Glutamatergic neuron (in vitro differentiated cells): ENCODE data around the gene TRAPPC14. TPM values are rescaled to one million over a fixed set of nuclear protein-coding genes. Genes with fewer than 3 reads are reported as not detected.

Experiments used
- DNase-seq: peaks from one replicate; pipeline ENCODE4 v3.0.0; 2022
- H3K27ac Mint-ChIP-seq: one replicate; pipeline ENCODE4 v1.8.0; 2020; ENCODE audit warnings: mild to moderate bottlenecking, mixed read lengths, inconsistent platforms; ENCODE audit not compliant: unreplicated experiment
- H3K27me3 Mint-ChIP-seq: one replicate; pipeline ENCODE4 v1.8.0; 2020; ENCODE audit warnings: mild to moderate bottlenecking, moderate library complexity, mixed read lengths, inconsistent platforms; ENCODE audit not compliant: unreplicated experiment
- H3K36me3 Mint-ChIP-seq: one replicate; pipeline ENCODE4 v1.8.0; 2020; ENCODE audit warnings: mild to moderate bottlenecking, mixed read lengths, inconsistent platforms; ENCODE audit not compliant: unreplicated experiment
- H3K4me1 Mint-ChIP-seq: one replicate; pipeline ENCODE4 v1.8.0; 2020; ENCODE audit warnings: mild to moderate bottlenecking, low read depth, mixed read lengths, inconsistent platforms; ENCODE audit not compliant: unreplicated experiment
- H3K4me3 Mint-ChIP-seq: one replicate; pipeline ENCODE4 v1.8.0; 2020; ENCODE audit warnings: mild to moderate bottlenecking, mixed read lengths, inconsistent platforms; ENCODE audit not compliant: unreplicated experiment
- H3K9me3 Mint-ChIP-seq: one replicate; pipeline ENCODE4 v1.8.0; 2020; ENCODE audit warnings: mild to moderate bottlenecking, moderate library complexity, mixed read lengths, inconsistent platforms; ENCODE audit not compliant: unreplicated experiment
- total RNA-seq: library from RNA; stranded (reverse); fragmentation: NEBNext Ultra II Directional; extraction: Animal tissue kit (Norgen Biotek cat#: 25700); gene quantifications from one replicate; pipeline ENCODE4 v1.2.1, GENCODE V29; 2021; ENCODE audit not compliant: unreplicated experiment
- TF ChIP-seq, protein P1 (sequence below): fragments of 200-600 bp; sonication (generic); IDR thresholded peaks from one replicate; pipeline ENCODE4 v1.5.0; 2021; ENCODE audit not compliant: partially characterized antibody, unreplicated experiment

TRAPPC14 gene
- total RNA-seq, 1 donor from 2014 or later = 42.4 TPM

DNA sequence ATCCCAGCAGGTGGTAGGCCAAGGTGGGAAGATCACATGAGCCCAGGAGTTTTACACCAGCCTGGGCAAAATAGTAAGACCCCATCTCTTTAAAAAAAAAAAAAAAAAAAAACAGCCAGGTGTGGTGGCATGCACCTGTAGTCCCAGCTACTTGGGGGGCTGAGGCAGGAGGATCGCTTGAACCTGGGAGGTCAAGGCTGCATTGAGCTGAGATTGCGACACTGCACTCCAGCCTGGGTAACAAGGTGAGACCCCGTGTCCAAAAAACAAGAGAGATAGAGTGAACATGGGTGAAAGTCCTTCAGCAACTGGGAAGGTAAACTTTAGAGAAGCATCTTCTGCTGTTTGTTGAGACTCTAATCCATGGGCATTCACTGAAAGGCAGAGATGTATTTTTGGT, 16.1 kb downstream of the TRAPPC14 start:
- Mint-ChIP-seq H3K9me3 (no peaks in the 10 kb centered on the region), H3K27ac (no peak overlapping the region), H3K36me3 (no peaks in the 10 kb centered on the region), H3K27me3 (peaks cover 2% of the 10 kb centered on the region), H3K4me1 (no peaks in the 10 kb centered on the region), H3K4me3 (no peak overlapping the region)
- no peak for DNase-seq
- TF ChIP-seq, protein P1, sequence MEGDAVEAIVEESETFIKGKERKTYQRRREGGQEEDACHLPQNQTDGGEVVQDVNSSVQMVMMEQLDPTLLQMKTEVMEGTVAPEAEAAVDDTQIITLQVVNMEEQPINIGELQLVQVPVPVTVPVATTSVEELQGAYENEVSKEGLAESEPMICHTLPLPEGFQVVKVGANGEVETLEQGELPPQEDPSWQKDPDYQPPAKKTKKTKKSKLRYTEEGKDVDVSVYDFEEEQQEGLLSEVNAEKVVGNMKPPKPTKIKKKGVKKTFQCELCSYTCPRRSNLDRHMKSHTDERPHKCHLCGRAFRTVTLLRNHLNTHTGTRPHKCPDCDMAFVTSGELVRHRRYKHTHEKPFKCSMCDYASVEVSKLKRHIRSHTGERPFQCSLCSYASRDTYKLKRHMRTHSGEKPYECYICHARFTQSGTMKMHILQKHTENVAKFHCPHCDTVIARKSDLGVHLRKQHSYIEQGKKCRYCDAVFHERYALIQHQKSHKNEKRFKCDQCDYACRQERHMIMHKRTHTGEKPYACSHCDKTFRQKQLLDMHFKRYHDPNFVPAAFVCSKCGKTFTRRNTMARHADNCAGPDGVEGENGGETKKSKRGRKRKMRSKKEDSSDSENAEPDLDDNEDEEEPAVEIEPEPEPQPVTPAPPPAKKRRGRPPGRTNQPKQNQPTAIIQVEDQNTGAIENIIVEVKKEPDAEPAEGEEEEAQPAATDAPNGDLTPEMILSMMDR = no peak

- no peak overlapping the region for H3K27ac Mint-ChIP-seq
- no peak for DNase-seq
- H3K4me1 Mint-ChIP-seq = no peaks in the 10 kb centered on the region
- H3K9me3 Mint-ChIP-seq = no peaks in the 10 kb centered on the region
- TF ChIP-seq, protein P1 = no peak
- H3K4me3 Mint-ChIP-seq = no peak overlapping the region
- H3K27me3 Mint-ChIP-seq = peaks cover 2% of the 10 kb centered on the region
- no peaks in the 10 kb centered on the region for H3K36me3 Mint-ChIP-seq
Observed at GRCh38 chr7:100141555-100141949, 17.0 kb downstream of the TRAPPC14 start.

- Mint-ChIP-seq H3K4me3 (no peak overlapping the region), H3K9me3 (no peaks in the 10 kb centered on the region), H3K36me3 (no peaks in the 10 kb centered on the region), H3K4me1 (no peaks in the 10 kb centered on the region), H3K27me3 (peaks cover 3% of the 10 kb centered on the region), H3K27ac (no peak overlapping the region)
- TF ChIP-seq, protein P1 = no peak
- DNase-seq = no peak
Observed at GRCh38 chr7:100137851-100138760, 20.4 kb downstream of the TRAPPC14 start.

- H3K4me1 Mint-ChIP-seq = peaks cover 3% of the 10 kb centered on the region
Observed at GRCh38 chr7:100132697-100133151, 25.8 kb downstream of the TRAPPC14 start.

More at GRCh38 chr7:100132697-100133151, 25.8 kb downstream of the TRAPPC14 start:
- Mint-ChIP-seq H3K9me3 (peaks cover 2% of the 10 kb centered on the region), H3K4me3 (no peak overlapping the region), H3K27ac (no peak overlapping the region), H3K36me3 (no peaks in the 10 kb centered on the region), H3K27me3 (peaks cover 3% of the 10 kb centered on the region)
- DNase-seq = peak; percentile 77
- TF ChIP-seq, protein P1 = peak; percentile 76
